IMR-90 (cell line): ENCODE measurements around the gene SDC1.
"Not testable (repeated sequence)": the region's sequence is repeated elsewhere in the genome, so short reads cannot be mapped to it uniquely, and the experiment has no call there.

Experiments used
- MAFK ChIP-seq: IDR thresholded peaks from 2 replicates; pipeline ENCODE4 v1.6.1; 2012; ENCODE audit warnings: low read depth, low read length, improper control_type of control experiment
- MXI1 ChIP-seq: IDR thresholded peaks from 2 replicates; pipeline ENCODE4 v1.6.1; 2012; ENCODE audit warnings: low read depth, mild to moderate bottlenecking, low read length, moderate library complexity, borderline replicate concordance
- POLR2A ChIP-seq: IDR thresholded peaks from 2 replicates; pipeline ENCODE4 v1.6.1; 2012; ENCODE audit warnings: mild to moderate bottlenecking, low read depth, low read length
- RAD21 ChIP-seq: IDR thresholded peaks from 2 replicates; pipeline ENCODE4 v1.6.1; 2012; ENCODE audit warnings: low read length, improper control_type of control experiment
- RCOR1 ChIP-seq: IDR thresholded peaks from 2 replicates; pipeline ENCODE4 v1.6.1; 2012; ENCODE audit warnings: mild to moderate bottlenecking, low read length, improper control_type of control experiment; ENCODE audit not compliant: insufficient replicate concordance
- SMC3 ChIP-seq: fragments of 150-350 bp; IDR thresholded peaks from 2 replicates; pipeline ENCODE4 v1.6.1; 2016; ENCODE audit warnings: low read depth, mild to moderate bottlenecking, antibody characterized with exemption, low read length, moderate library complexity
- TF ChIP-seq, protein P1 (sequence below): conservative IDR thresholded peaks from 2 replicates; pipeline ENCODE4 v1.5.1; 2012; ENCODE audit warnings: mild to moderate bottlenecking, low read depth, low read length, improper control_type of control experiment
- TF ChIP-seq, protein P2 (sequence below): fragments of 150-350 bp; IDR thresholded peaks from 2 replicates; pipeline ENCODE4 v1.6.1; 2017; ENCODE audit warnings: mild to moderate bottlenecking, antibody characterized with exemption, low read length, low read depth

- TF ChIP-seq, protein P1, sequence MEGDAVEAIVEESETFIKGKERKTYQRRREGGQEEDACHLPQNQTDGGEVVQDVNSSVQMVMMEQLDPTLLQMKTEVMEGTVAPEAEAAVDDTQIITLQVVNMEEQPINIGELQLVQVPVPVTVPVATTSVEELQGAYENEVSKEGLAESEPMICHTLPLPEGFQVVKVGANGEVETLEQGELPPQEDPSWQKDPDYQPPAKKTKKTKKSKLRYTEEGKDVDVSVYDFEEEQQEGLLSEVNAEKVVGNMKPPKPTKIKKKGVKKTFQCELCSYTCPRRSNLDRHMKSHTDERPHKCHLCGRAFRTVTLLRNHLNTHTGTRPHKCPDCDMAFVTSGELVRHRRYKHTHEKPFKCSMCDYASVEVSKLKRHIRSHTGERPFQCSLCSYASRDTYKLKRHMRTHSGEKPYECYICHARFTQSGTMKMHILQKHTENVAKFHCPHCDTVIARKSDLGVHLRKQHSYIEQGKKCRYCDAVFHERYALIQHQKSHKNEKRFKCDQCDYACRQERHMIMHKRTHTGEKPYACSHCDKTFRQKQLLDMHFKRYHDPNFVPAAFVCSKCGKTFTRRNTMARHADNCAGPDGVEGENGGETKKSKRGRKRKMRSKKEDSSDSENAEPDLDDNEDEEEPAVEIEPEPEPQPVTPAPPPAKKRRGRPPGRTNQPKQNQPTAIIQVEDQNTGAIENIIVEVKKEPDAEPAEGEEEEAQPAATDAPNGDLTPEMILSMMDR = not testable (repeated sequence)
- not testable (repeated sequence) for TF ChIP-seq MAFK, SMC3, POLR2A, MXI1, RAD21, RCOR1
- TF ChIP-seq, protein P2, sequence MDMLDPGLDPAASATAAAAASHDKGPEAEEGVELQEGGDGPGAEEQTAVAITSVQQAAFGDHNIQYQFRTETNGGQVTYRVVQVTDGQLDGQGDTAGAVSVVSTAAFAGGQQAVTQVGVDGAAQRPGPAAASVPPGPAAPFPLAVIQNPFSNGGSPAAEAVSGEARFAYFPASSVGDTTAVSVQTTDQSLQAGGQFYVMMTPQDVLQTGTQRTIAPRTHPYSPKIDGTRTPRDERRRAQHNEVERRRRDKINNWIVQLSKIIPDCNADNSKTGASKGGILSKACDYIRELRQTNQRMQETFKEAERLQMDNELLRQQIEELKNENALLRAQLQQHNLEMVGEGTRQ = not testable (repeated sequence)
Measured at GRCh38 chr2:20268317-20268716, 43.4 kb upstream of the SDC1 start.
